IMR-90 (cell line): ENCODE measurements around the gene NEURL1. TPM values are rescaled to one million over a fixed set of nuclear protein-coding genes. Genes with fewer than 3 reads are reported as not detected.

ENCODE experiments used
- ATAC-seq: fragments of 200-7000 bp; cut with Tn5 transposase; 2 replicates; pipeline ENCODE4 v1.9.1; 2020; ENCODE audit warnings: low read depth, mild to moderate bottlenecking, moderate library complexity
- BruUV-seq: library from RNA; stranded (reverse); fragments of 400-500 nt; replicated peaks from 2 replicates; lab custom pipeline; 2021; lab: Mats Ljungman, UMichigan
- CTCF ChIA-PET: fragments of 300-600 bp; formaldehyde crosslinking; extraction: SDS; loops from one replicate; lab custom pipeline; 2021; ENCODE audit warnings: antibody characterized with exemption; lab: Yijun Ruan, JAX
- POLR2A ChIA-PET: fragments of 300-600 bp; sonication (Branson Sonifier 250); formaldehyde crosslinking; loops from one replicate; lab custom pipeline; 2022; ENCODE audit warnings: antibody characterized with exemption; ENCODE audit not compliant: unreplicated experiment; lab: Charles Lee
- DNase-seq: peaks from one replicate; pipeline ENCODE4 v3.0.0; 2013
- H2AFZ ChIP-seq: replicated peaks from 2 replicates; pipeline ENCODE3; 2013; ENCODE audit warnings: low read length, mild to moderate bottlenecking; ENCODE audit not compliant: poor library complexity
- H2AK5ac ChIP-seq: 2 replicates; pipeline ENCODE4 v1.6.1; 2013; ENCODE audit warnings: low read depth, low read length, inconsistent platforms
- H2AK9ac ChIP-seq: replicated peaks from 2 replicates; pipeline ENCODE3; 2013; ENCODE audit warnings: mild to moderate bottlenecking, low read depth, low read length, moderate library complexity; ENCODE audit not compliant: poor library complexity
- H2BK120ac ChIP-seq: 2 replicates; pipeline ENCODE4 v1.6.1; 2013; ENCODE audit warnings: low read depth, low read length, inconsistent platforms
- H2BK15ac ChIP-seq: 3 replicates; pipeline ENCODE4 v1.6.1; 2013; ENCODE audit warnings: low read depth, low read length, inconsistent platforms
- H2BK20ac ChIP-seq: 2 replicates; pipeline ENCODE4 v1.6.1; 2013; ENCODE audit warnings: low read depth, mild to moderate bottlenecking, inconsistent platforms, low read length, moderate library complexity
- H2BK5ac ChIP-seq: 2 replicates; pipeline ENCODE4 v1.6.1; 2013; ENCODE audit warnings: mild to moderate bottlenecking, low read depth, low read length, inconsistent platforms; ENCODE audit not compliant: poor library complexity, severe bottlenecking
- H3K14ac ChIP-seq: replicated peaks from 2 replicates; pipeline ENCODE4 v1.6.1; 2013; ENCODE audit warnings: low read depth, low read length, inconsistent platforms
- H3K18ac ChIP-seq: 2 replicates; pipeline ENCODE4 v1.6.1; 2013; ENCODE audit warnings: low read depth, low read length, control low read depth
- H3K23ac ChIP-seq: 2 replicates; pipeline ENCODE4 v1.6.1; 2013; ENCODE audit warnings: low read depth, low read length, inconsistent platforms
- H3K27ac ChIP-seq: 2 replicates; pipeline ENCODE4 v1.5.1; 2013; ENCODE audit warnings: mild to moderate bottlenecking, control low read depth, low read length; ENCODE audit not compliant: insufficient read depth
- H3K27me3 ChIP-seq: 2 replicates; pipeline ENCODE4 v1.6.1; 2013; ENCODE audit warnings: low read length; ENCODE audit not compliant: control insufficient read depth, insufficient read depth
- H3K36me3 ChIP-seq: 2 replicates; pipeline ENCODE4 v1.6.1; 2013; ENCODE audit warnings: low read length, mixed read lengths; ENCODE audit not compliant: control insufficient read depth, insufficient read depth
- H3K4ac ChIP-seq: 2 replicates; pipeline ENCODE4 v1.6.1; 2013; ENCODE audit warnings: low read depth, low read length, inconsistent platforms
- H3K4me1 ChIP-seq: 2 replicates; pipeline ENCODE4 v1.6.1; 2013; ENCODE audit warnings: low read length, mixed read lengths; ENCODE audit not compliant: control insufficient read depth, insufficient read depth
- H3K4me2 ChIP-seq: 2 replicates; pipeline ENCODE4 v1.6.1; 2013; ENCODE audit warnings: low read depth, mild to moderate bottlenecking, control low read depth, low read length, moderate library complexity
- H3K4me3 ChIP-seq: 2 replicates; pipeline ENCODE4 v1.5.1; 2013; ENCODE audit warnings: low read depth, mild to moderate bottlenecking, control low read depth, low read length, moderate library complexity; ENCODE audit not compliant: insufficient read depth
- H3K56ac ChIP-seq: 2 replicates; pipeline ENCODE4 v1.6.1; 2013; ENCODE audit warnings: low read length, inconsistent platforms; ENCODE audit not compliant: insufficient read depth; ENCODE audit errors: extremely low read depth
- H3K79me1 ChIP-seq, 2 experiments: 2 replicates each; pipeline ENCODE4 v1.6.1; 2013; ENCODE audit warnings: low read length in 2 of 2, inconsistent platforms in 1 of 2, low read depth in 1 of 2
- H3K9ac ChIP-seq: 2 replicates; pipeline ENCODE4 v1.6.1; 2013; ENCODE audit warnings: low read depth, low read length, control low read depth
- H3K9me1 ChIP-seq: 2 replicates; pipeline ENCODE4 v1.6.1; 2013; ENCODE audit warnings: low read length, inconsistent platforms; ENCODE audit not compliant: insufficient read depth
- H3K9me3 ChIP-seq: 2 replicates; pipeline ENCODE4 v1.6.1; 2013; ENCODE audit warnings: low read length; ENCODE audit not compliant: control insufficient read depth, insufficient read depth
- H4K20me1 ChIP-seq: 2 replicates; pipeline ENCODE4 v1.6.1; 2013; ENCODE audit warnings: low read length, inconsistent platforms; ENCODE audit not compliant: insufficient read depth
- H4K5ac ChIP-seq: 2 replicates; pipeline ENCODE4 v1.6.1; 2013; ENCODE audit warnings: mild to moderate bottlenecking, low read depth, low read length, control low read depth
- H4K8ac ChIP-seq, 2 experiments: 2 replicates each; pipeline ENCODE4 v1.6.1; 2013; ENCODE audit warnings: low read depth in 2 of 2, low read length in 2 of 2, control low read depth in 1 of 2, inconsistent platforms in 1 of 2
- H4K91ac ChIP-seq: 2 replicates; pipeline ENCODE4 v1.6.1; 2013; ENCODE audit warnings: low read depth, low read length, inconsistent platforms; ENCODE audit not compliant: insufficient read depth
- BHLHE40 ChIP-seq: fragments of 150-350 bp; IDR thresholded peaks from 2 replicates; pipeline ENCODE4 v1.6.1; 2016; ENCODE audit warnings: mild to moderate bottlenecking, low read depth, low read length
- CEBPB ChIP-seq: IDR thresholded peaks from 2 replicates; pipeline ENCODE4 v1.6.1; 2012; ENCODE audit warnings: low read depth, low read length, improper control_type of control experiment
- CHD1 ChIP-seq: IDR thresholded peaks from 2 replicates; pipeline ENCODE4 v1.6.1; 2012; ENCODE audit warnings: low read depth, low read length, improper control_type of control experiment
- CTCF ChIP-seq: conservative IDR thresholded peaks from 2 replicates; pipeline ENCODE4 v1.5.1; 2012; ENCODE audit warnings: mild to moderate bottlenecking, low read depth, low read length, improper control_type of control experiment
- MAFK ChIP-seq: IDR thresholded peaks from 2 replicates; pipeline ENCODE4 v1.6.1; 2012; ENCODE audit warnings: low read depth, low read length, improper control_type of control experiment
- MAZ ChIP-seq: IDR thresholded peaks from 2 replicates; pipeline ENCODE4 v1.6.1; 2012; ENCODE audit warnings: low read depth, mild to moderate bottlenecking, low read length, improper control_type of control experiment, moderate library complexity, borderline replicate concordance
- NFE2L2 ChIP-seq: fragments of 150-350 bp; IDR thresholded peaks from 2 replicates; pipeline ENCODE4 v1.6.1; 2016; ENCODE audit warnings: low read depth, mild to moderate bottlenecking, low read length
- POLR2A ChIP-seq: IDR thresholded peaks from 2 replicates; pipeline ENCODE4 v1.6.1; 2012; ENCODE audit warnings: mild to moderate bottlenecking, low read depth, low read length
- USF2 ChIP-seq: fragments of 150-350 bp; IDR thresholded peaks from 2 replicates; pipeline ENCODE4 v1.6.1; 2017; ENCODE audit warnings: mild to moderate bottlenecking, antibody characterized with exemption, low read length, low read depth
- dilution Hi-C: fragments of 300-500 bp; cut with HindIII; formaldehyde crosslinking; loops from one replicate; pipeline ENCODE4 v1.14.3; 2018; ENCODE audit warnings: low sequenced_read_pairs; ENCODE audit not compliant: unreplicated experiment
- in situ Hi-C: fragments of 300-500 bp; cut with MboI; formaldehyde crosslinking; loops from 3 replicates; pipeline ENCODE4 v1.14.3; 2019; ENCODE audit warnings: low sequenced_read_pairs, inconsistent platforms, mixed read lengths
- intact Hi-C: fragments of 100-400 bp; cut with micrococcal nuclease; formaldehyde crosslinking; loops from 2 replicates; pipeline ENCODE4 v1.10.0; 2022
- polyA plus RNA-seq, 3 experiments: library from polyadenylated mRNA; depleted of rRNA; stranded (reverse); fragments of >200 nt; gene quantifications; 2 replicates each; pipeline ENCODE4 v1.2.3, GENCODE V29; 2012; ENCODE audit warnings: low replicate concordance in 1 of 3
- total RNA-seq: library from RNA; depleted of rRNA; stranded (reverse); fragments of >200 nt; gene quantifications from 2 replicates; pipeline ENCODE4 v1.2.3, GENCODE V29; 2012

The NEURL1 gene
- total and polyA plus RNA-seq, 2 of the 4 experiments (the other 2 are of a cell fraction) = 0.36 to 0.82 TPM

GRCh38 chr10:103587073-103587472 lies 93.6 kb downstream of the NEURL1 start:
- no peak overlapping the region for H4K5ac ChIP-seq
- no peak overlapping the region for H2BK120ac ChIP-seq
- H3K27ac ChIP-seq = no peak overlapping the region
- no TSS peak for BruUV-seq
- no peaks in the 10 kb centered on the region for H3K4me1 ChIP-seq
- H2BK5ac ChIP-seq = no peak overlapping the region
- H3K23ac ChIP-seq = no peak overlapping the region
- no peak overlapping the region for H3K56ac ChIP-seq
- intact Hi-C loops = no loop called here
- DNase-seq (no peak), ATAC-seq (no peak)
- dilution Hi-C loops = no loop called here
- H4K8ac ChIP-seq = no peak overlapping the region
- H3K4me3 ChIP-seq = no peak overlapping the region
- no peak overlapping the region for H2AK9ac ChIP-seq
- TF ChIP-seq MAZ (no peak), CHD1 (no peak), CTCF (no peak), CEBPB (no peak), NFE2L2 (no peak), USF2 (no peak), MAFK (no peak), BHLHE40 (no peak), POLR2A (no peak)
- no peaks in the 10 kb centered on the region for H3K36me3 ChIP-seq
- ChIA-PET CTCF (no interaction called here), POLR2A (no interaction called here)
- H3K4ac ChIP-seq = no peak overlapping the region
- no peak overlapping the region for H3K14ac ChIP-seq
- H2AFZ ChIP-seq = no peak overlapping the region
- H3K9me1 ChIP-seq = no peaks in the 10 kb centered on the region
- in situ Hi-C loops = no loop called here
- H2AK5ac ChIP-seq = no peak overlapping the region
- H4K91ac ChIP-seq = no peak overlapping the region
- H3K4me2 ChIP-seq = no peak overlapping the region
- H3K9me3 ChIP-seq = peaks cover 4% of the 10 kb centered on the region
- no peak overlapping the region for H2BK20ac ChIP-seq
- H4K20me1 ChIP-seq = peaks cover 2% of the 10 kb centered on the region; the same call in 1 of the 2 replicates
- peaks cover 28% of the 10 kb centered on the region for H3K27me3 ChIP-seq
- no peak overlapping the region for H3K18ac ChIP-seq
- H3K9ac ChIP-seq = no peak overlapping the region
- no peak overlapping the region for H2BK15ac ChIP-seq
- no peaks in the 10 kb centered on the region for H3K79me1 ChIP-seq
